ENCODE data around the gene CADM3. TPM values are rescaled to one million over a fixed set of nuclear protein-coding genes. Genes with fewer than 3 reads are reported as not detected.

The CADM3 gene
- total and polyA plus RNA-seq, 2 of the 8 experiments (the other 6 are each of a cell fraction or from before 2014, with no cell fraction given): 8.3 to 8.5 TPM

- TF ChIP-seq, protein P1, sequence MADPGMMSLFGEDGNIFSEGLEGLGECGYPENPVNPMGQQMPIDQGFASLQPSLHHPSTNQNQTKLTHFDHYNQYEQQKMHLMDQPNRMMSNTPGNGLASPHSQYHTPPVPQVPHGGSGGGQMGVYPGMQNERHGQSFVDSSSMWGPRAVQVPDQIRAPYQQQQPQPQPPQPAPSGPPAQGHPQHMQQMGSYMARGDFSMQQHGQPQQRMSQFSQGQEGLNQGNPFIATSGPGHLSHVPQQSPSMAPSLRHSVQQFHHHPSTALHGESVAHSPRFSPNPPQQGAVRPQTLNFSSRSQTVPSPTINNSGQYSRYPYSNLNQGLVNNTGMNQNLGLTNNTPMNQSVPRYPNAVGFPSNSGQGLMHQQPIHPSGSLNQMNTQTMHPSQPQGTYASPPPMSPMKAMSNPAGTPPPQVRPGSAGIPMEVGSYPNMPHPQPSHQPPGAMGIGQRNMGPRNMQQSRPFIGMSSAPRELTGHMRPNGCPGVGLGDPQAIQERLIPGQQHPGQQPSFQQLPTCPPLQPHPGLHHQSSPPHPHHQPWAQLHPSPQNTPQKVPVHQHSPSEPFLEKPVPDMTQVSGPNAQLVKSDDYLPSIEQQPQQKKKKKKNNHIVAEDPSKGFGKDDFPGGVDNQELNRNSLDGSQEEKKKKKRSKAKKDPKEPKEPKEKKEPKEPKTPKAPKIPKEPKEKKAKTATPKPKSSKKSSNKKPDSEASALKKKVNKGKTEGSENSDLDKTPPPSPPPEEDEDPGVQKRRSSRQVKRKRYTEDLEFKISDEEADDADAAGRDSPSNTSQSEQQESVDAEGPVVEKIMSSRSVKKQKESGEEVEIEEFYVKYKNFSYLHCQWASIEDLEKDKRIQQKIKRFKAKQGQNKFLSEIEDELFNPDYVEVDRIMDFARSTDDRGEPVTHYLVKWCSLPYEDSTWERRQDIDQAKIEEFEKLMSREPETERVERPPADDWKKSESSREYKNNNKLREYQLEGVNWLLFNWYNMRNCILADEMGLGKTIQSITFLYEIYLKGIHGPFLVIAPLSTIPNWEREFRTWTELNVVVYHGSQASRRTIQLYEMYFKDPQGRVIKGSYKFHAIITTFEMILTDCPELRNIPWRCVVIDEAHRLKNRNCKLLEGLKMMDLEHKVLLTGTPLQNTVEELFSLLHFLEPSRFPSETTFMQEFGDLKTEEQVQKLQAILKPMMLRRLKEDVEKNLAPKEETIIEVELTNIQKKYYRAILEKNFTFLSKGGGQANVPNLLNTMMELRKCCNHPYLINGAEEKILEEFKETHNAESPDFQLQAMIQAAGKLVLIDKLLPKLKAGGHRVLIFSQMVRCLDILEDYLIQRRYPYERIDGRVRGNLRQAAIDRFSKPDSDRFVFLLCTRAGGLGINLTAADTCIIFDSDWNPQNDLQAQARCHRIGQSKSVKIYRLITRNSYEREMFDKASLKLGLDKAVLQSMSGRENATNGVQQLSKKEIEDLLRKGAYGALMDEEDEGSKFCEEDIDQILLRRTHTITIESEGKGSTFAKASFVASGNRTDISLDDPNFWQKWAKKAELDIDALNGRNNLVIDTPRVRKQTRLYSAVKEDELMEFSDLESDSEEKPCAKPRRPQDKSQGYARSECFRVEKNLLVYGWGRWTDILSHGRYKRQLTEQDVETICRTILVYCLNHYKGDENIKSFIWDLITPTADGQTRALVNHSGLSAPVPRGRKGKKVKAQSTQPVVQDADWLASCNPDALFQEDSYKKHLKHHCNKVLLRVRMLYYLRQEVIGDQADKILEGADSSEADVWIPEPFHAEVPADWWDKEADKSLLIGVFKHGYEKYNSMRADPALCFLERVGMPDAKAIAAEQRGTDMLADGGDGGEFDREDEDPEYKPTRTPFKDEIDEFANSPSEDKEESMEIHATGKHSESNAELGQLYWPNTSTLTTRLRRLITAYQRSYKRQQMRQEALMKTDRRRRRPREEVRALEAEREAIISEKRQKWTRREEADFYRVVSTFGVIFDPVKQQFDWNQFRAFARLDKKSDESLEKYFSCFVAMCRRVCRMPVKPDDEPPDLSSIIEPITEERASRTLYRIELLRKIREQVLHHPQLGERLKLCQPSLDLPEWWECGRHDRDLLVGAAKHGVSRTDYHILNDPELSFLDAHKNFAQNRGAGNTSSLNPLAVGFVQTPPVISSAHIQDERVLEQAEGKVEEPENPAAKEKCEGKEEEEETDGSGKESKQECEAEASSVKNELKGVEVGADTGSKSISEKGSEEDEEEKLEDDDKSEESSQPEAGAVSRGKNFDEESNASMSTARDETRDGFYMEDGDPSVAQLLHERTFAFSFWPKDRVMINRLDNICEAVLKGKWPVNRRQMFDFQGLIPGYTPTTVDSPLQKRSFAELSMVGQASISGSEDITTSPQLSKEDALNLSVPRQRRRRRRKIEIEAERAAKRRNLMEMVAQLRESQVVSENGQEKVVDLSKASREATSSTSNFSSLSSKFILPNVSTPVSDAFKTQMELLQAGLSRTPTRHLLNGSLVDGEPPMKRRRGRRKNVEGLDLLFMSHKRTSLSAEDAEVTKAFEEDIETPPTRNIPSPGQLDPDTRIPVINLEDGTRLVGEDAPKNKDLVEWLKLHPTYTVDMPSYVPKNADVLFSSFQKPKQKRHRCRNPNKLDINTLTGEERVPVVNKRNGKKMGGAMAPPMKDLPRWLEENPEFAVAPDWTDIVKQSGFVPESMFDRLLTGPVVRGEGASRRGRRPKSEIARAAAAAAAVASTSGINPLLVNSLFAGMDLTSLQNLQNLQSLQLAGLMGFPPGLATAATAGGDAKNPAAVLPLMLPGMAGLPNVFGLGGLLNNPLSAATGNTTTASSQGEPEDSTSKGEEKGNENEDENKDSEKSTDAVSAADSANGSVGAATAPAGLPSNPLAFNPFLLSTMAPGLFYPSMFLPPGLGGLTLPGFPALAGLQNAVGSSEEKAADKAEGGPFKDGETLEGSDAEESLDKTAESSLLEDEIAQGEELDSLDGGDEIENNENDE (IDR thresholded peaks at IDR 0.05; ENCODE audit: insufficient replicate concordance, low read length): no peak
- TF ChIP-seq JUND (IDR thresholded peaks at IDR 0.05; ENCODE audit: low read length) (no peak), SIN3A (conservative IDR thresholded peaks at IDR 0.05 in 1 of 2, IDR thresholded peaks at IDR 0.05 in 1 of 2; ENCODE audit: low read depth in 1 of 2, low read length in 2 of 2) (no peak), TAF7 (optimal IDR thresholded peaks at IDR 0.05; ENCODE audit: borderline replicate concordance, low read depth, low read length) (no peak), SRF (IDR thresholded peaks at IDR 0.05; ENCODE audit: low read depth, low read length) (no peak)
Measured at GRCh38 chr1:159185121-159185520, 13.7 kb downstream of the CADM3 start (continued).

All from H1 (cell line).